Measurements from ENCODE around the gene PDE4B.

PDE4B gene

GRCh38 chr1:66074147-66074546 is 281.5 kb downstream of the PDE4B start:
- no peak overlapping the region for H3K4me3 ChIP-seq (ENCODE audit: control insufficient read depth, low read depth, low read length)
- no peak for DNase-seq (ENCODE audit: low read depth)
- TF ChIP-seq CTCF (IDR thresholded peaks at IDR 0.05; ENCODE audit: control insufficient read depth, insufficient read depth, low read depth, low read length, missing control alignments), result no peak

GRCh38 chr1:66078412-66078811 is 285.7 kb downstream of the PDE4B start:
- no peak overlapping the region for H3K4me3 ChIP-seq (ENCODE audit: control insufficient read depth, low read depth, low read length)
- no peak for DNase-seq (ENCODE audit: low read depth)
- no peak for TF ChIP-seq CTCF (IDR thresholded peaks at IDR 0.05; ENCODE audit: control insufficient read depth, insufficient read depth, low read depth, low read length, missing control alignments)

- no peak for DNase-seq (ENCODE audit: low read depth)
- TF ChIP-seq CTCF (IDR thresholded peaks at IDR 0.05; ENCODE audit: control insufficient read depth, insufficient read depth, low read depth, low read length, missing control alignments), result no peak
- H3K4me3 ChIP-seq (ENCODE audit: control insufficient read depth, low read depth, low read length), result no peak overlapping the region
Observed at GRCh38 chr1:66083003-66083402, 290.3 kb downstream of the PDE4B start.

DNA sequence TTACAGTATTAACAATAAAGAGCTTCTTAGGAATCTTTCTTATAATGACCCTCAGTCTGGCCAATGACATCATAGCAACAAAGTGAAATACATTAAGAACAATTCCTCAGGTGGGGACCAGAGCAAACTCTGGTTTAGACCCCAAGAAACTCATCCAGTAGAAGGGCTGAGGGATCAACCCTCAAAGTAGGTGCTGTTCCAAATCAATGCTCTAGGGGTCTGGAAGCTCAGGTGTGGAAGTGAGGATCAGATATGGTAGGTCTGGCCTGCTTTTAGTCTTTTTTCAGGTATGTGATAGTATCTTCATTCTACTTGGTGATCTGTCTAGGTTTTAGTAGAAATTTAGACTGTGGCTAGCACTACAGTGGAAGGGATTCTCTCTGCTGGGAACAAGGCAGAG is 291.7 kb downstream of the PDE4B start:
- no peak for DNase-seq (ENCODE audit: low read depth)
- no peak for TF ChIP-seq CTCF (IDR thresholded peaks at IDR 0.05; ENCODE audit: control insufficient read depth, insufficient read depth, low read depth, low read length, missing control alignments)
- H3K4me3 ChIP-seq (ENCODE audit: control insufficient read depth, low read depth, low read length), result no peak overlapping the region

DNA sequence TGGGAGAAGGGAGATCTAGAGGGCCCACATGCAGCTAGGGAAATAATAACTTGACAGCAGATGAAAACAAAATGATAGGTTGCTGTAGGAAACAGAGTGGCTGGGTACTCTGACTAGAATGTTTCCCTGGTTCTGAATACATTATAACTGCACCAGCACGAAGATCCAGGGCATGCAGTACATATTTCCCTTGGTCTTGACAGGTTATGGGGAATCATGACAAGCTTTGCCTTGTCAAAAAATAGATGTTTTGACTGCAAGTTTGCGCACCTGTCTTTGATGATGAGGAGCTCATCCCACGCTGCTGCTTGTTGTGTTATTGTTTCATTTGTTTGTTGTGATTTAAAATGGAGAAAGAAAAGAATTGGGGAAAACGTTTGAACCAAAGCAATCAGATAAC is 292.9 kb downstream of the PDE4B start:
- H3K4me3 ChIP-seq (ENCODE audit: control insufficient read depth, low read depth, low read length), result no peak overlapping the region
- DNase-seq (ENCODE audit: low read depth), result no peak
- no peak for TF ChIP-seq CTCF (IDR thresholded peaks at IDR 0.05; ENCODE audit: control insufficient read depth, insufficient read depth, low read depth, low read length, missing control alignments)

DNA sequence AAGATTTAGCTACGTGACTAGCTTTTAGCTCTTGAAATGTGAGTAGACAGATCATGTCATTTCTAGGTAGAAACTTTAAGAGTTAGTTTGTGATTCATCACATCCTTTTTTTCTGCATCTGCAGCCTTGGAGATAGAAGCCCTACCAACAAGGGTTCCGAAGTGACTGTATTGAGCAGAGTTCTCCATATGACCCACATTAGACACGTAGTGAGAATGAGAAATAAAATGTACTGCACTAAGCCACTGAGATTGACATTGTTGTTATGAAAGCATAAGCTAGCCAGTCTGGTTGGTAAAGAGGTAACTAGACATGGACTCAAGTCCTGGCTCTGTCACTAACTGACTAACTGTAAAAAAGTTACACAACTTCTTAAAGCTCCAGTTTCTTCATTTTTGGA is 296.1 kb downstream of the PDE4B start:
- TF ChIP-seq CTCF (IDR thresholded peaks at IDR 0.05; ENCODE audit: control insufficient read depth, insufficient read depth, low read depth, low read length, missing control alignments), result no peak
- no peak for DNase-seq (ENCODE audit: low read depth)
- no peak overlapping the region for H3K4me3 ChIP-seq (ENCODE audit: control insufficient read depth, low read depth, low read length)

DNA sequence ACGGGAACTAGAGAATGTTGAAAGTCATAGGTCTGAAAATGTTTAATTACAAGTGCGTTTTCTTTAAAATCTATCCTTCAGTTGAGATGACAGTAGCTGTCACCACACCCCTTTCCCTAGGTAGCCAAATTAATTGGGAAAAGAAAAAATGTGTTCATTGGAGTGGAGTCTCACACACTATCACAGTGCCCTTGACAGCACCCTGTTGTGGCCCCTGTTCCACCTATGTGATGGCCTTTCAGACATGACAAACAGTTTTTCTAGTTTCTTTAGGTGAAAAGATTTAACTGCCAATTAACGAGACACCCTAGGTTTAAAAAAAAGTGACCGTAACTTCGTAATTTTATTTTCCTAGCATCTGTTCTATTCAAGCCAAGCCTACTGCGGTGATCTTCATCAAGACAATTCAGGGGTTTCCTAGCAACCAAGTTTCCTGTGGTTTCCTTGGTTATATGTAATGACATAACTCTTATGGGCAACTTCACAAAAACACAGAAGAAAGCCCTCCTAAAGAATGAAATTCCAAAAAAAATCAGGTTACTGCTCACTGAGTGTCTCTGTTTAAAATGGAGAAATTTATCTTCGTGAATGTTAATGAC is 298.3 kb downstream of the PDE4B start:
- no peak for TF ChIP-seq CTCF (IDR thresholded peaks at IDR 0.05; ENCODE audit: control insufficient read depth, insufficient read depth, low read depth, low read length, missing control alignments)
- DNase-seq (ENCODE audit: low read depth), result peak; percentile 3
- no peak overlapping the region for H3K4me3 ChIP-seq (ENCODE audit: control insufficient read depth, low read depth, low read length)

Data from AG09309 (cell line).